NCI-H2171 treated with DMSO at 0.1 percent for 48 hours (cell line): ENCODE results near the gene SEMA6A.

Experiments
- DNase-seq: peaks from one replicate; lab custom pipeline; 2025; lab: John Stamatoyannopoulos, UW

The SEMA6A gene

GRCh38 chr5:116522356-116523136 lies 52.1 kb downstream of the SEMA6A start:
- DNase-seq, result no peak

- no peak for DNase-seq
These were observed 53.3 kb downstream of the SEMA6A start for GRCh38 chr5:116521173-116521872.

- DNase-seq, result peak; percentile 23
These were observed 53.9 kb downstream of the SEMA6A start for GRCh38 chr5:116520771-116521170.

- DNase-seq, result no peak
These were observed 56.2 kb downstream of the SEMA6A start for GRCh38 chr5:116518423-116518822.

GRCh38 chr5:116517488-116517887 lies 57.1 kb downstream of the SEMA6A start:
- DNase-seq, result no peak

- DNase-seq, result no peak
These were observed 58.6 kb downstream of the SEMA6A start for GRCh38 chr5:116516021-116516420.

- DNase-seq, result no peak
These were observed 60.1 kb downstream of the SEMA6A start for GRCh38 chr5:116514421-116514970.

GRCh38 chr5:116510517-116510916 lies 64.1 kb downstream of the SEMA6A start:
- DNase-seq, result no peak

- DNase-seq, result no peak
These were observed 65.0 kb downstream of the SEMA6A start for GRCh38 chr5:116509483-116510244.

GRCh38 chr5:116508835-116509234 lies 65.8 kb downstream of the SEMA6A start:
- no peak for DNase-seq

- DNase-seq, result no peak
These were observed 66.5 kb downstream of the SEMA6A start for GRCh38 chr5:116507941-116508655.

- DNase-seq, result no peak
These were observed 67.5 kb downstream of the SEMA6A start for GRCh38 chr5:116507051-116507537.

GRCh38 chr5:116506488-116506887 lies 68.1 kb downstream of the SEMA6A start:
- peak; percentile 2 for DNase-seq

- no peak for DNase-seq
These were observed 69.9 kb downstream of the SEMA6A start for GRCh38 chr5:116504593-116505166.

- no peak for DNase-seq
These were observed 72.0 kb downstream of the SEMA6A start for GRCh38 chr5:116502616-116503015.

- no peak for DNase-seq
These were observed 72.5 kb downstream of the SEMA6A start for GRCh38 chr5:116502138-116502537.

GRCh38 chr5:116498503-116499048 lies 76.0 kb downstream of the SEMA6A start:
- no peak for DNase-seq

GRCh38 chr5:116497631-116498030 lies 77.0 kb downstream of the SEMA6A start:
- DNase-seq, result peak; percentile 12

- peak; percentile 10 for DNase-seq
These were observed 78.8 kb downstream of the SEMA6A start for GRCh38 chr5:116495786-116496357.

GRCh38 chr5:116494784-116495450 lies 79.7 kb downstream of the SEMA6A start:
- DNase-seq, result peak; percentile 68
